Cardiac fibroblast (primary cell): ENCODE measurements around the gene ERO1B.
"Not testable (repeated sequence)": the region's sequence is repeated elsewhere in the genome, so short reads cannot be mapped to it uniquely, and the experiment has no call there.

Experiments used
- DNase-seq, 2 donors: peaks; one replicate each; pipeline versions ENCODE4 v3.0.0 to v3.0.0-alpha.2; 2010; ENCODE audit warnings: low read depth in 2 of 2
- H3K4me3 ChIP-seq, 2 donors: replicated peaks in 1 of 2; 1 replicate in 1 of 2; 2 replicates in 1 of 2; pipeline ENCODE4 v1.5.1; 2011; ENCODE audit warnings: low read depth in 2 of 2, low read length in 2 of 2, mild to moderate bottlenecking in 2 of 2, moderate library complexity in 1 of 2
- TF ChIP-seq, protein P1 (sequence below): IDR thresholded peaks from one replicate; pipeline ENCODE4 v1.5.1; 2011; ENCODE audit warnings: low read depth, mild to moderate bottlenecking, low read length, inconsistent platforms

The ERO1B gene

DNA sequence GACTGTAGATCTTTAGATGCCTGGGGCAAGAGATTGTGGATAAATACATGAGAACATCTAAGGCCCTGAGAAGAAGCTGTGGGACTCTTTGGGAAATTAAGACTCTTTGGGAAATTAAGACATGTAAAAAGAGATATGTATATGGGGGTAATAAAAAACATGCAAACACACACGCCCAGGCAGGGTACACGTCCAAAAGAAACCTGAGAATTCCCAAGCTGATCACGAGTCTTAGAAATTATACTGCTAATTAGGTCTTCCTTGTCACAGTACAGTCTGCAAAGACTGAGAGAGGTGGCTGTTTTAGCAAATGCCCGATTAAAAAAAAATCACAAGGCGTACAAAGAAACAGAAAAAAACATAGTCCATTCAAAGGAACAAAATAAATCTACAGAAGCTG, 39.3 kb upstream of the ERO1B start:
- no peak overlapping the region for H3K4me3 ChIP-seq
- no peak for DNase-seq
- TF ChIP-seq, protein P1, sequence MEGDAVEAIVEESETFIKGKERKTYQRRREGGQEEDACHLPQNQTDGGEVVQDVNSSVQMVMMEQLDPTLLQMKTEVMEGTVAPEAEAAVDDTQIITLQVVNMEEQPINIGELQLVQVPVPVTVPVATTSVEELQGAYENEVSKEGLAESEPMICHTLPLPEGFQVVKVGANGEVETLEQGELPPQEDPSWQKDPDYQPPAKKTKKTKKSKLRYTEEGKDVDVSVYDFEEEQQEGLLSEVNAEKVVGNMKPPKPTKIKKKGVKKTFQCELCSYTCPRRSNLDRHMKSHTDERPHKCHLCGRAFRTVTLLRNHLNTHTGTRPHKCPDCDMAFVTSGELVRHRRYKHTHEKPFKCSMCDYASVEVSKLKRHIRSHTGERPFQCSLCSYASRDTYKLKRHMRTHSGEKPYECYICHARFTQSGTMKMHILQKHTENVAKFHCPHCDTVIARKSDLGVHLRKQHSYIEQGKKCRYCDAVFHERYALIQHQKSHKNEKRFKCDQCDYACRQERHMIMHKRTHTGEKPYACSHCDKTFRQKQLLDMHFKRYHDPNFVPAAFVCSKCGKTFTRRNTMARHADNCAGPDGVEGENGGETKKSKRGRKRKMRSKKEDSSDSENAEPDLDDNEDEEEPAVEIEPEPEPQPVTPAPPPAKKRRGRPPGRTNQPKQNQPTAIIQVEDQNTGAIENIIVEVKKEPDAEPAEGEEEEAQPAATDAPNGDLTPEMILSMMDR, result no peak

DNA sequence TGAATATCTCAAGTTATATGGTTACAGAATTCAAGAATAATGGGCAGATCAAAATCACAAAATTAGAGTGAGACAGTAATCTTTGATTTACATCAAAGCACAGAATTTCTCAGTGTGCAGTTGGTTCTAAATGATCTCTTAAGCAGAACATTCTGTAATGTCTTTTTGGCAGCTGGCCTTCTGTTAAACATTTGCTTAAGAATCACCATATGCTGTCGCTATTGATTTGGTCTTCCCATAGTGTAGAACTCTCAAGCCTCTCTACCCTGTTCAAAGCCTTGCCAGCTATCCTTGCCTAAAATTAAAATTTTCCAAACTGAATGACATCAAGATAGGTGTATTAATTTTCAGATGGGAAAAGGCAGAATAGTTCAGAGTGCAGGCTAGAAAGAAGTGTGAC, 38.9 kb upstream of the ERO1B start:
- TF ChIP-seq, protein P1, result no peak
- H3K4me3 ChIP-seq, result no peak overlapping the region
- no peak for DNase-seq

DNA sequence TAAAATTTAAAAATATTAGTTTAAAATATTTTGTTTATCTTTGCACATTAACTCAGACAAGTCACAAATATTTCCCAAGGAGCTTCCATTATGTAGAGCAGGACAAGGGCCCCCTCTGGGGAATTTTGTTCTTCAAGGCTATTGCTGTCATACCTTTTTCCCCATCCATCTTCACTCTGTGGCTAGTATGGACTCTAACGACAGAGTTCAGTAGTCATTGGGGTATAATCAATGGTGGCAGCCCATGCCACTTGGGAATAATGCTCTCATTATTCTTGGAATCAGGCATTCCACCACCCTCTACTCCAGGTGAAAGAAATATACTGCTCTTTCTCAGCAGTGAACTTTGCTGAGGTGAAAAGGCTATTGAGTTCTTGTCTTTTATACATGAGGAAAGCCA, 38.5 kb upstream of the ERO1B start:
- H3K4me3 ChIP-seq, result no peak overlapping the region
- TF ChIP-seq, protein P1, result no peak
- no peak for DNase-seq

DNA sequence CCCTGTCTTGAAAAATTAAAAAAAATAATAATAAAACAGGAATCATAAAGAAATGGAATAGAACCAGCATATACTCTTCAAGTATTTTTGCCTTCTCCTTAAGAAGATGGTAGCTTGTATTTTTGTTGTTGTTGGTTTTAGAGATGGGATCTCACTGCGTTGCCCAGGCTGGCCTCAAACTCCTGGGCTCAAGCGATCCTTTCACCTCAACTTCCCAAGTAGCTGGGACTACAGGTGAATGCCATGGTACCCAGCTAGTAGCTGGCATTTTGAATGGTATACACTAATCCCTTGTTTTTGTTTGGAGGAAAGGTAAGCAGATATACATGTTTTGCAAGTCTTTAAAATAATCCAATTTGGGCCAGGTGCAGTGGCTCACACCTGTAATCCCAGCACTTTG, 34.7 kb upstream of the ERO1B start:
- H3K4me3 ChIP-seq, result no peak overlapping the region
- TF ChIP-seq, protein P1, result no peak
- DNase-seq, result no peak

DNA sequence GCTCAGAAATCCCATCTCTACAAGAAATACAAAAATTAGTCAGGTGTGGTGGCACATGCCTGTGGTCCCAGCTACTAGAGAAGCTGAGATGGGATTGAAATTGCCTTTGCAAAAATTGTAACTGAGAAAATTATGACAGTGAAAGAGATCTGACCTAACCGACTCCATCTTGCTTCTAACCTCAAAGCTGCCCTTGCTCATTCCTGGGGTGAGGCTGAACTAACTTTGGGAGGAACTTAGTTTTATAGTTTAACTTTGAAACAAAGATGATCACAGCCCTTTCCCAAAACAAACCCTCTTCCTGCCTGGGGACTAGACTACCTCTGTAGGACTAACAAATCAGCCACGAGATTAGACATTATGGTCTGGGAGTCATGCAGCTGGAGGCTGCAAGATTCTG, 33.8 kb upstream of the ERO1B start:
- TF ChIP-seq, protein P1, result no peak
- no peak for DNase-seq
- no peak overlapping the region for H3K4me3 ChIP-seq

DNA sequence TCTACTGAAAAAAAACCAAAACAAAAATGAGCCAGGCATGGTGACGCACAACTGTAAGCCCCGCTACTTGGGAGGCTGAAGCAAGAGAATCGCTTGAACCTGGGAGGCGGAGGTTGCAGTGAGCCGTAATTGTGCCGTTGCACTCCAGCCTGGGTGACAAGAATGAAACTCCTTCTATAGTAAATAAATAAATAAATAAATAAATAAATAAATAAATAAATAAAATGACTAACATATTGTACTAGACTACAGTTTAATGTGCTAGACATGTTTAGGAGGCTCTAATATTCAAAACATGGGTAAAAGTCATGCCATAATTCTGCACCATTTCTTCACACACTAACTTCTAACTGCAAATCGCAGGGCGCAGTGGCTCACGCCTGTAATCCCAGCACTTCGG, 33.3 kb upstream of the ERO1B start:
- no peak for DNase-seq
- no peak overlapping the region for H3K4me3 ChIP-seq
- TF ChIP-seq, protein P1, result no peak

DNA sequence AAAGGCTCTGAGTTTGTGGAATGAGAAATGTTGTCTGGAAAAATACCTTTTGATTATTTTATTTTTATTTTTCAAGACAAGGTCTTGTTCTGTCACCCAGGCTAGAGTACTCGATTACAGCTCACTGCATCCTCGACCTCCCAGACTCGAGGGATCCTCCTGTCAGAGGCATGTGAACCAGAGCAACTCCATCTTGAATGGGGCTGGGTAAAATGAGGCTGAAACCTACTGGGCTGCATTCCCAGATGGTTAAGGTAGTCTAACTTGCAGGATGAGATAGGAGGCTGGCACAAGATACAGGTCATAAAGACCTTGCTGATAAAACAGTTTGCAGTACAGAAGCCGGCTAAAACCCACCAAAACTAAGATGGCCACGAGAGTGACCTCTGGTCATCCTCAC, 32.3 kb upstream of the ERO1B start:
- not testable (repeated sequence) for H3K4me3 ChIP-seq, DNase-seq
